Measurements from ENCODE around the gene DBT.

DNA sequence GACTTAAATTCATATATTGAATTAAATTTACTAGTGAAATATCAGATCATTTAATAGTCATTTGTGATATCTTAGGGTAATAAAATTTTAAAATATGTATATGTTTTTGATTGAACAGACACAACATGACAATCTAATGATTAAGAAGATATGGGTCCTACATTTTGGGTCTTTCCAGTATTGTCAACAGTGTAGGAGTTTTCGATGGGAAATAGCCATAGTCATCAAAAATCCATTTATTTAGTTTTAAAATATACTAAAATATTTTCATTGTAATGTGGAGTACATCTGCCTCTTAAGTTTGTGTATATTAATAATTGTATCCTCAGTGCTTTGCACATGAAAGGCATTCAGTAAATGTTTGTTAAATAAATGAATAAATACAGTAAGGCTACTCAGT lies 102.7 kb downstream of the DBT start:
- no peak for TF ChIP-seq FOXK2 (IDR thresholded peaks at IDR 0.05)
- TF ChIP-seq HDGF (IDR thresholded peaks at IDR 0.05; ENCODE audit: borderline replicate concordance): no peak
- no peak for TF ChIP-seq BHLHE40 (IDR thresholded peaks at IDR 0.05; ENCODE audit: borderline replicate concordance)
- TF ChIP-seq FOXM1 (IDR thresholded peaks at IDR 0.05; ENCODE audit: borderline replicate concordance): no peak
- no peak for TF ChIP-seq LEF1 (IDR thresholded peaks at IDR 0.05; ENCODE audit: borderline replicate concordance)

Data from HEK293T (cell line).